Endometrial microvascular endothelial cells (primary cell): ENCODE results near the gene ABCB11. TPM values are rescaled to one million over a fixed set of nuclear protein-coding genes. Genes with fewer than 3 reads are reported as not detected.
"Not testable (repeated sequence)": the region's sequence is repeated elsewhere in the genome, so short reads cannot be mapped to it uniquely, and the experiment has no call there.

Source experiments
- in situ Hi-C: cut with HindIII; loops from 2 replicates; pipeline ENCODE4 v1.10.0; 2017; ENCODE audit warnings: low sequenced_read_pairs, low pct_unique_long_range_greater_than_20kb; ENCODE audit errors: inconsistent ontology term
- total RNA-seq: library from RNA; depleted of rRNA; stranded (reverse); fragments of >200 nt; gene quantifications from one replicate; pipeline ENCODE4 v1.2.3, GENCODE V29; 2015; ENCODE audit errors: inconsistent ontology term

ABCB11 gene
- total RNA-seq, 1 donor from 2014 or later: not detected

DNA sequence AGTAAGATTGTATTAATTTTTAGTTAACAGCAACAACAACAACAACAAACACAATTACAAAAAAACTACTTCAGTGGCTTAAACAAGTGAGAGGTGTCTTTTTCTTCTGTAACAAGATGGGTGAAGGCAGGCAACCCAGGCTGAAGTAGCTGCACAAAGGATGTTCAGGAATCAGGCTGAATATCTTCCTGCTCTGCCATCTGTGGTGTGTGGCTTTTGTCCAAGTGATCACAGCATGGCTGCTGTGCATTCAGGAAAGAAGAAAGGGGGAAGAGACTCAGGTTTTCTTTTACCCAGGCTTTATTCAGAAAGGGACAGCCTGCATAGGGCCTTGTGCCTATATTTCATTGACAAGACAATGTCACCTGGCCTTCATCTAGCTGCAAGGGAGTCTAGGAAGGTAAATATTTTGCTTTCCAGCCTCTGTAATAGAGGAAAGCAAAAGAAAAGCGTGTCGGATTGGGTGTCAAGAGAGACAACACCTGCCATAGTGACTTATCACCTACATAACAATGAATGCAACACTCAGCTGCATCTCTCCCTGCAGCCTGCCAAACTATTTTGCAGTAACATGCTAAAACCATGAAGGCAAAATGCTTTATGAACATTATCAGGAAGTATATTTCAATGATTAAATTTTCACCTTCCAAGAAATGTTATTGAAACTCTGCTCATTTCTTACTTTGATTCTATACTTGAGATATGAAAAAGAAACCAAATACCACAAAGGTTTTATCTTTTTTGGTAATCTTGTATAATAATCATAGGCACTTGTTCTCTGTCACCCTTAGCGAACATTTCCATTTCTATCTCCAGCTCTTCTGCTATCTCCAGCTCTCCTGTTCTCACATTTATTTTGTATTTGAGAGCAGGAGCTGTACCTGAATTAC lies 115.4 kb downstream of the ABCB11 start:
- in situ Hi-C loops: no loop called here

- in situ Hi-C loops: no loop called here
Observed at GRCh38 chr2:168913495-168913894, 117.6 kb downstream of the ABCB11 start.

DNA sequence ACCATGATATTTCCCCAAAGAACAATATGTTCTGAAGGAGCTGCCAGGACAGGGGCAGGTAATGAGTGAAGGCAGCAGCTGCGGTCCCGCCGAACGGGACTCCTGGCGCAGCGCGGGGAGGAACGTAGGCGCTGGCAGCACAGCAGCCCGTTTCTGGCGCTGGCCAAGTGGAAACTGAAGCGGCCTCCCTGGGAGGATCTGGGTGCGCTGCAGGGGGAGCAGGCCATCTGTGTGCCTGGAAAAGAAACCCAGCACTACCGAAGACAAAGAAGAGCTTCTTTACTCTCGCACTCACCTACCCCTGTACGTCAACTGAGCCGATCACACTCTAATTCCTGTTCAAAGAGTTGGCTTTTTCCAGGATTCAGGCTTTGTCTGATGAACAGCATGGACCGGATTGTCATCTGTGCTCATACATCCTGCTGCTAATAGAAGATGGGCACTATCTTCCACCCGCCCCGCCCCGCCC lies 118.2 kb downstream of the ABCB11 start:
- in situ Hi-C loops: no loop called here

DNA sequence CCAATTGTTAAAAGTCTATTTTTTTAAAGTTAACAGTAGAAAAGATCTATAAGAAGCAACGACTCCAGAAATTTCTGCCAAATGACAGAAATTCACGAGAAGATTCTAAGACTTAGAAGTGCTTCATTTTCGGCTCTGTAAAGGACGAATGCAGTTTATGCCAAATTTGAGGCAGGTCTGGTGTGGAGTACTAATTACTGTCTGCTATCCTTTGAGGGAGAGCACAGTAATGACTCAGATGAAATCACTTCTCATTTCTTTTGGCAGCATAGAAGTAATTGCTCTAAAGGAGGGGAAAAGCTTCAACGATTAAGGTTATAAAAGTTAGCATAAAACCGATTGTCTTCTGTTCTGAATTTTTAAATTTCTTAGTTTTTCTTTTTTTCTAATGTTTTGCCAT lies 118.7 kb downstream of the ABCB11 start:
- in situ Hi-C loops: no loop called here

GRCh38 chr2:168910330-168910729 lies 120.8 kb downstream of the ABCB11 start:
- in situ Hi-C loops: no loop called here

DNA sequence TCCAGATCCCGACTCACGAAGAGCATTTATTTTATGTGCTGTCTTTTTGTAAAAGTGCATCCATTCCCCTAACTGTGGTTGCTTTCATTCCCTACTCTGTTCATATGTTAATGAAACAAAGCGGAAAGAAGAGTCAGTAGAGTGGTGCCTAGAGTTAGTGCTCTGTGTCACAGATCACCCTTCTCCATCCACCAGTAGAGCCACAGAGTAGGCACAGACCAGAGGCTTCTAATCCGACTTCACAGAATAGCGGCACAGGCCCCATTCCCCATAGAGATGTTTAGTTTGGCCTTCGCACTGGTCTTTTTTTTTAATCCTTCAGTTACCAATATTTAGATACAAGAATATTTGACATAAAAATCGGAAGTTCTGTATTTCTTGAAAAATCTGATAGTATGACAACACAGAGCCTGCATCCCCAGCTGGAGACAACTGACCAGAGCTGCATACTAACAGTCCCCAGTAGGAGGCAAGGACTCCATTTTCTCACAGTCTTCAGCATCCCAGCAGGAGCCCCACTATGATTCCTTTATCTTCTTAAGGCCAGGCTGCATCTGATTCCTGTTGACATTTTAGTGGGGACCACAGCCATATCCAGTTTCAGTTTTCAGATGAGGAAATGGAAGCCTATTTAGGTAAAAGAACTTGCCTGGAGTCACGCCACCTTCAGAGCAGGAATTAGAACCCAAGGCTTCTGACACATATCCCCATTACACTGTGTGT lies 123.0 kb downstream of the ABCB11 start:
- in situ Hi-C loops: no loop called here

GRCh38 chr2:168904358-168904757 lies 126.8 kb downstream of the ABCB11 start:
- in situ Hi-C loops: no loop called here

- in situ Hi-C loops: no loop called here
Observed at GRCh38 chr2:168903888-168904287, 127.2 kb downstream of the ABCB11 start.

- in situ Hi-C loops: no loop called here
Observed at GRCh38 chr2:168901003-168901402, 130.1 kb downstream of the ABCB11 start, which contains the start of gene G6PC2. G6PC2 (plus strand) TSS chr2:168901291; CDS start chr2:168901332, 41 bp downstream.

- in situ Hi-C loops: no loop called here
Observed at GRCh38 chr2:168897449-168897848, 133.7 kb downstream of the ABCB11 start.

DNA sequence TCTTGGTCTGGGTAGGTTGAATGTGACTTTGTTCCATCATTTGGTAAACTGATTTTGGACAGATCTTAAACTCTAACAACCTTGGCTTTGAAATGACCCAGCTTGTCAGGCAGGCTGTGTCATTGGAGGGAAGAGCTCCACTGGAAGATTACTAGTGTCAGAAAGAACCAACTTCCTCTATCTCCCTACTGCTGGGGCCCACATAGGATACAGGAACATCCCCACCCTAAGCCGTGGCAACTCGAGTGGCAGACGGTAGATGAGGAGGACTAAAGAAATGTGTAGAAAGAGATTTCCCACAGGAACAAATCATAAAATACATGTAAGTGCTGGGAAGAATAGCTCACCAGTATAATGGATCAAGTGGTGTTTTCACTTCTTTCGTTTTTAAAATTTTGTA lies 134.3 kb downstream of the ABCB11 start:
- in situ Hi-C loops: no loop called here

DNA sequence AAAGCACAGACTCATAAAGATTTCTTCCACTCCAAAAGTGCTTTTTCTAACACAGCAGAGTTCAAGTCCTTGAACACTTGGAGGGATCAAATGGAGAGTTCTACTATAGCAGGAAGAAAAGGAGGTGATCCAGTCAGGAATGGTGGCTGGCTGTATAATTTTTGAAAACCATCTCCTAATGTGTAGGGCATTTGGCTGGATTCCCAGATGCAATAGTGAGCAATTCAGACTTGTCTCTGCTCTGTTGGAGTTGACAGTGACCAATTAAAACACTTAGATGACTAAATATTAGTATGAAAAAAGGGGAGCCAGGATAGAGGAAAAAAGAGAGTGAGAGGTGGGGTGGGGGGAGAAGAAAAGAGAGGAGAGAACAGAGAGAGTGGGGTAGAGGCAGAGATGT lies 135.4 kb downstream of the ABCB11 start:
- in situ Hi-C loops: no loop called here

- in situ Hi-C loops: no loop called here
Observed at GRCh38 chr2:168894720-168895119, 136.4 kb downstream of the ABCB11 start.

- in situ Hi-C loops: no loop called here
Observed at GRCh38 chr2:168894101-168894500, 137.0 kb downstream of the ABCB11 start.

- in situ Hi-C loops: no loop called here
Observed at GRCh38 chr2:168892327-168892726, 138.8 kb downstream of the ABCB11 start.

- in situ Hi-C loops: no loop called here
Observed at GRCh38 chr2:168890006-168890782, 140.9 kb downstream of the ABCB11 start, which contains the start of gene SPC25. SPC25 (minus strand) TSS chr2:168890430; CDS start chr2:168889519, 911 bp downstream.

GRCh38 chr2:168889635-168890005 lies 141.5 kb downstream of the ABCB11 start:
- in situ Hi-C loops: no loop called here

- in situ Hi-C loops: no loop called here
Observed at GRCh38 chr2:168884975-168885374, 146.1 kb downstream of the ABCB11 start.

- in situ Hi-C loops: not testable (repeated sequence)
Observed at GRCh38 chr2:168882163-168882562, 149.0 kb downstream of the ABCB11 start.
